Measurements from ENCODE around the gene VWF.
"Not testable (repeated sequence)": the region's sequence is repeated elsewhere in the genome, so short reads cannot be mapped to it uniquely, and the experiment has no call there.

VWF gene

DNA sequence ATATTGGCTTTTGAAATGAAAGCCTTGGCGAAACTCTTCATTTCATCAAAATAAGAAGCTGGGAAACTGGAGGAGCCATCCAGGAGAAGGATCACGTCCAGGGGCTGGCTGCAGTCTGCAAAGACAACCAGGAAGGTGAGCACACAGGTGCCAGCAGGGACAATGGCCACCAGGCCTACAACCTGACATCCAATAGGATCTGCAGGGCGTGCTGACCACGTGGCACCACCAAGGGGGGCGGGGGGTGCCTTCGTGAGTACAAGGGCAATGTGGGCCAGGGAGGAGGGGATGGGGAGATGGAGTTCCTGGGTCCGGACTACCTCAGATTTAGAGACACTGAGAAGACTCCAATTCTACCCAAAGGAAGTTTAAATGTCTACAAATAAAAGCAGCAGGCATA lies 107.7 kb downstream of the VWF start:
- Histone ChIP-seq H3K4me1 (ENCODE audit: insufficient read depth, low read length, severe bottlenecking) (no peaks in the 10 kb centered on the region), H3K27ac (ENCODE audit: low read depth, low read length, poor library complexity, severe bottlenecking) (no peak overlapping the region), H3K36me3 (ENCODE audit: insufficient read depth, low read length) (no peaks in the 10 kb centered on the region), H3K9me2 (ENCODE audit: low read depth, low read length) (no peaks in the 10 kb centered on the region), H3K27me3 (ENCODE audit: insufficient read depth, low read length) (no peaks in the 10 kb centered on the region), H3F3A (ENCODE audit: insufficient read depth, low read length) (no peaks in the 10 kb centered on the region), H3K9ac (ENCODE audit: low read length) (no peak overlapping the region), H4K20me1 (ENCODE audit: insufficient read depth, low read length) (no peaks in the 10 kb centered on the region), H3K9me3 (ENCODE audit: low read length) (no peaks in the 10 kb centered on the region), H3K4me3 (ENCODE audit: low read depth, low read length, poor library complexity, severe bottlenecking) (no peak overlapping the region), H3K4me2 (ENCODE audit: low read length) (no peak overlapping the region), H2AFZ (ENCODE audit: low read length) (no peak overlapping the region), H3K79me2 (ENCODE audit: insufficient read depth, low read length) (no peaks in the 10 kb centered on the region)
- no peak for TF ChIP-seq CTCF (IDR thresholded peaks at IDR 0.05; ENCODE audit: low read length)

DNA sequence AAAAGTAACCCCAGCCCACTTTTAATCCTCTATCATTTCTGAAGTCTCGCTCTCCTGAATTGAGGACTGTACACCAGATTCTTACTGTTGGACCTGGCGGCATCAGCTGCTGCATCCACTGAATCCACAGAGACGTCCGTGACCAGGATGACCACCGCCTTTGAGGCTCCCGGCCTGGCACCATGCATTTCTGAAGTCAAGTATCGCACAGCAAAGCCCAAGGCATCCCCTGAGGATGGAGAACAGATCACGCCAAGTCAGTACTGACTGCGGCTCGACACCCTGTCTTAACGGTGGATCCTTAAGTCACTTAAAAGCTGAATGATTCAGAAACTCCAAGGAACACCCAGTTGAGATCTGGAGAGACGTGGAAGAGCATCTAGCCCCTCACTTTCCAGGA lies 108.5 kb downstream of the VWF start:
- H3K4me2 ChIP-seq (ENCODE audit: low read length); H4K20me1 ChIP-seq (ENCODE audit: insufficient read depth, low read length); H2AFZ ChIP-seq (ENCODE audit: low read length); H3K4me3 ChIP-seq (ENCODE audit: low read depth, low read length, poor library complexity, severe bottlenecking); H3K9me3 ChIP-seq (ENCODE audit: low read length); H3K27me3 ChIP-seq (ENCODE audit: insufficient read depth, low read length); H3F3A ChIP-seq (ENCODE audit: insufficient read depth, low read length); H3K36me3 ChIP-seq (ENCODE audit: insufficient read depth, low read length); H3K4me1 ChIP-seq (ENCODE audit: insufficient read depth, low read length, severe bottlenecking); H3K9ac ChIP-seq (ENCODE audit: low read length); H3K79me2 ChIP-seq (ENCODE audit: insufficient read depth, low read length); H3K9me2 ChIP-seq (ENCODE audit: low read depth, low read length); H3K27ac ChIP-seq (ENCODE audit: low read depth, low read length, poor library complexity, severe bottlenecking): not testable (repeated sequence)

DNA sequence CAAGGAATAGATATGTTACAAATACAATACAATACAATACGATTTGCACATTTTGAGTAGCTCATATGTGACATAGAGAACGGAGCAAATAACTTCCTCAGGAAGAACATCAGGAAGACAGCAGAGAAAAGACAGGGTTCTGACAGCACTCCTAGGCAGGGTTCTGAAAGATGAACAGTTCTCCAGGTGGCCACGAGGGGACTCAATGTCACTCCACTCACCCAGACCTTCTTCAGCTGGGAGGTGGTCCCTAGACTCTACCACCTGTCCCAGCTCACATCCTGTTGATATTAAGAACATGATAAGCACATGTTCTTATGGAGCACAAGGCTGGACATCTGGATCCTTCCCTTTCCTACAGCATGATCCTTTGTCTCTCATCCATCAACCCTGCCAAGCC lies 109.2 kb downstream of the VWF start:
- not testable (repeated sequence) for H3K4me3 ChIP-seq (ENCODE audit: low read depth, low read length, poor library complexity, severe bottlenecking); H3K9me2 ChIP-seq (ENCODE audit: low read depth, low read length); H4K20me1 ChIP-seq (ENCODE audit: insufficient read depth, low read length); H3K79me2 ChIP-seq (ENCODE audit: insufficient read depth, low read length); H3K36me3 ChIP-seq (ENCODE audit: insufficient read depth, low read length); H3K9ac ChIP-seq (ENCODE audit: low read length); H3K27ac ChIP-seq (ENCODE audit: low read depth, low read length, poor library complexity, severe bottlenecking); H2AFZ ChIP-seq (ENCODE audit: low read length); H3F3A ChIP-seq (ENCODE audit: insufficient read depth, low read length); H3K27me3 ChIP-seq (ENCODE audit: insufficient read depth, low read length); H3K4me1 ChIP-seq (ENCODE audit: insufficient read depth, low read length, severe bottlenecking); H3K4me2 ChIP-seq (ENCODE audit: low read length); H3K9me3 ChIP-seq (ENCODE audit: low read length)

DNA sequence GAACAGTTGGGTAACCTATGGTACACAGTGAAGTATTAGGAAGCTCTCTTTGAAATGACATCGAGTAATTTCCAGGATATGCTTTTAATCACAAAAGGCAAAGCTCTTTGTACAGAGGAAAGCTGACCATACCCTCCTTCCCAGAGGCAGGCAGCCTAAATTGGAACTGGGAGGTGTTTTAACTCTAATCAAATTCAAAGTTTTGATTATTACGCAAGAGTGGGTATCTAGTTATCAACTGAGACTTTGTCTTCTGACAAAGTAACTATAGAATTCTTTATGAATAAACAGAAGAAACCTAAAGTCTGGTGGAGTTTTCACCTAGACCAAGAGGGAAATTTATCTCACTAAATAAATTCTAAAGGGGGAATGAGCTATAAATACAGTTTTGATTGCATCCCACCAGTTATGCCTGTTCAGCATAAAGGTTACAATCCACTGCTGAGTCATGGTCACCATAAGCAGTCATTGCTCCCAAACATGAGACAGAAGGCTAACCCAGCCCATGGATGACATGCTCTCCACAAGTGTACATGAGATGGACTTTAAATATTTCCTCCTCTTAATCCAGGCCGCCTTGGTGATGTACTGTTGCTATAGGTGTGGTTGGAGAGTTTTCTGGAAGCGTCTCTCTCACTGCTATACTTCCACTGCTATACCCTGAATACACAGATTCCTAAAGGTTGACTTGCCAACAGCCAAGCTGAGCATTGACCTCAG lies 113.7 kb downstream of the VWF start:
- H3K4me3 ChIP-seq (ENCODE audit: low read depth, low read length, poor library complexity, severe bottlenecking); H3K4me1 ChIP-seq (ENCODE audit: insufficient read depth, low read length, severe bottlenecking); H4K20me1 ChIP-seq (ENCODE audit: insufficient read depth, low read length); H3K27ac ChIP-seq (ENCODE audit: low read depth, low read length, poor library complexity, severe bottlenecking); H3K9ac ChIP-seq (ENCODE audit: low read length); H3K9me2 ChIP-seq (ENCODE audit: low read depth, low read length); H2AFZ ChIP-seq (ENCODE audit: low read length); H3F3A ChIP-seq (ENCODE audit: insufficient read depth, low read length); H3K9me3 ChIP-seq (ENCODE audit: low read length); H3K4me2 ChIP-seq (ENCODE audit: low read length); H3K79me2 ChIP-seq (ENCODE audit: insufficient read depth, low read length); H3K36me3 ChIP-seq (ENCODE audit: insufficient read depth, low read length); H3K27me3 ChIP-seq (ENCODE audit: insufficient read depth, low read length): not testable (repeated sequence)

DNA sequence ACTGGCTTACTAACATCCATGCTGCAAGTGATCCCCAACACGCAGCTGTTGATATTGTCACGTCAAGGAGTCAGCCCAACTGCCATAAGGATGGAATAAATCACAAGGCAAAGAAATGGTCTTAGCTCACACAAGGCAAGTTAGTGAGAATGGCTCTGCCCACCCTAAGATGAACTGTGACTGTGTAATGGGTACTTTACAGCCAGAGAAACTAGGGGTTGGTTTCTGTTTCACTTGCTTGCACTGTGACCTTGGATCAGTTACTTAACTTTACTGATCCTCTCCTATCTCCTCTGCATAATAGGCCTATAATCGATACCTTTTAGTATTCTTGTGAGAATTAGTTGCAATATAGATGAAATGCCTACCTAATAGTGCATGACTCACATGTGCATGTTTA lies 127.2 kb downstream of the VWF start:
- Histone ChIP-seq H3K36me3 (ENCODE audit: insufficient read depth, low read length) (no peaks in the 10 kb centered on the region), H3K4me1 (ENCODE audit: insufficient read depth, low read length, severe bottlenecking) (no peaks in the 10 kb centered on the region), H3K9me3 (ENCODE audit: low read length) (no peaks in the 10 kb centered on the region), H3F3A (ENCODE audit: insufficient read depth, low read length) (no peaks in the 10 kb centered on the region), H4K20me1 (ENCODE audit: insufficient read depth, low read length) (no peaks in the 10 kb centered on the region), H3K9ac (ENCODE audit: low read length) (no peak overlapping the region), H3K4me3 (ENCODE audit: low read depth, low read length, poor library complexity, severe bottlenecking) (no peak overlapping the region), H3K79me2 (ENCODE audit: insufficient read depth, low read length) (no peaks in the 10 kb centered on the region), H3K9me2 (ENCODE audit: low read depth, low read length) (no peaks in the 10 kb centered on the region), H2AFZ (ENCODE audit: low read length) (no peak overlapping the region), H3K4me2 (ENCODE audit: low read length) (no peak overlapping the region), H3K27ac (ENCODE audit: low read depth, low read length, poor library complexity, severe bottlenecking) (no peak overlapping the region), H3K27me3 (ENCODE audit: insufficient read depth, low read length) (no peaks in the 10 kb centered on the region)
- TF ChIP-seq CTCF (IDR thresholded peaks at IDR 0.05; ENCODE audit: low read length) = no peak
- no peak for TF ChIP-seq EZH2 (IDR thresholded peaks at IDR 0.05; ENCODE audit: borderline replicate concordance, low read length)

All from OCI-LY1 (cell line).